Left ventricle myocardium inferior (tissue), 1 donor: ENCODE results near the gene ZNF77. TPM values are rescaled to one million over a fixed set of nuclear protein-coding genes. Genes with fewer than 3 reads are reported as not detected.

Experiments
- DNase-seq: peaks from one replicate; pipeline ENCODE4 v3.0.0-alpha.2; 2020
- H3K27ac ChIP-seq: fragments of 200-600 bp; replicated peaks from 2 replicates; pipeline ENCODE4 v1.8.0; 2021
- H3K27me3 ChIP-seq: fragments of 200-600 bp; 2 replicates; pipeline ENCODE4 v1.8.0; 2021; ENCODE audit warnings: low read depth
- H3K36me3 ChIP-seq: fragments of 200-600 bp; 2 replicates; pipeline ENCODE4 v1.8.0; 2021
- H3K4me1 ChIP-seq: fragments of 200-600 bp; 2 replicates; pipeline ENCODE4 v1.8.0; 2021
- H3K4me3 ChIP-seq: fragments of 200-600 bp; 2 replicates; pipeline ENCODE4 v1.8.0; 2021; ENCODE audit warnings: mild to moderate bottlenecking, moderate library complexity
- H3K9me3 ChIP-seq: fragments of 200-600 bp; replicated peaks from 2 replicates; pipeline ENCODE4 v1.8.0; 2021
- intact Hi-C: fragments of 100-400 bp; cut with micrococcal nuclease; formaldehyde crosslinking; loops from one replicate; pipeline ENCODE4 v1.11.0; 2022
- total RNA-seq: library from RNA; stranded (reverse); fragmentation: NEBNext Ultra II Directional; extraction: Animal tissue kit (Norgen Biotek cat#: 25700); gene quantifications from one replicate; pipeline ENCODE4 v1.2.1, GENCODE V29; 2021
- TF ChIP-seq, protein P1 (sequence below): fragments of 200-600 bp; IDR thresholded peaks from 2 replicates; pipeline ENCODE4 v1.8.0; 2021; ENCODE audit warnings: antibody characterized with exemption, mild to moderate bottlenecking, borderline replicate concordance
- donor health status: DM: no; HTN: yes; CAD: no; lungs with severe emphysema.

The ZNF77 gene
- total RNA-seq, 1 donor from 2014 or later: 1.6 TPM

DNA sequence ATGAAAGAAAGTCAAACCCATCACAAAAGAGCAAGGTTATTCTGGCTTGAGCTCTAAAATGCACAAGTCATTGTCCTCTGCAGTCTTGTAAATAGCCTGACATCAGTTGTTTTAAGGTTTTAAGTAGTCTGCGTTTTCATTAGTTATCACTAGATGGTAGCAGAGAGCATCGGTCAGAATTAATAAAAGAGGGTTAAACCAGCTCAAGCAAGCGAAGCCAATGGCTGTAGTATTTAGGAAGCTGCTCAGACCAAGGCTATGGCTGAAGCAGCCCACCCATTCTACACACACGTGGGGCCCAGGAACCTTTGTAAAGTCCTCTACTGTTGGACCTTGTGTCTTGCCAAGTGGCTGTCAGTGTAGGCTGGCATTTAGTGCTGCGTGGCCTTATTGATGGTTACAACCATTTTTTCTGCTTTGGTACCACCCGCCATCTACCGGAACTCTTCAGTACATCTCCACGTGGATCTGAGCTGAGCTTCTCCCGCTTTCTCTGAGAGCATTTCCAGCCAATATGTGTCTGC is 57.3 kb downstream of the ZNF77 start:
- intact Hi-C loops: no loop called here
- no peaks in the 10 kb centered on the region for H3K4me1 ChIP-seq
- H3K4me3 ChIP-seq: no peak overlapping the region
- H3K27me3 ChIP-seq: no peaks in the 10 kb centered on the region
- no peaks in the 10 kb centered on the region for H3K9me3 ChIP-seq
- H3K36me3 ChIP-seq: no peaks in the 10 kb centered on the region
- H3K27ac ChIP-seq: no peak overlapping the region
- DNase-seq: no peak
- TF ChIP-seq, protein P1, sequence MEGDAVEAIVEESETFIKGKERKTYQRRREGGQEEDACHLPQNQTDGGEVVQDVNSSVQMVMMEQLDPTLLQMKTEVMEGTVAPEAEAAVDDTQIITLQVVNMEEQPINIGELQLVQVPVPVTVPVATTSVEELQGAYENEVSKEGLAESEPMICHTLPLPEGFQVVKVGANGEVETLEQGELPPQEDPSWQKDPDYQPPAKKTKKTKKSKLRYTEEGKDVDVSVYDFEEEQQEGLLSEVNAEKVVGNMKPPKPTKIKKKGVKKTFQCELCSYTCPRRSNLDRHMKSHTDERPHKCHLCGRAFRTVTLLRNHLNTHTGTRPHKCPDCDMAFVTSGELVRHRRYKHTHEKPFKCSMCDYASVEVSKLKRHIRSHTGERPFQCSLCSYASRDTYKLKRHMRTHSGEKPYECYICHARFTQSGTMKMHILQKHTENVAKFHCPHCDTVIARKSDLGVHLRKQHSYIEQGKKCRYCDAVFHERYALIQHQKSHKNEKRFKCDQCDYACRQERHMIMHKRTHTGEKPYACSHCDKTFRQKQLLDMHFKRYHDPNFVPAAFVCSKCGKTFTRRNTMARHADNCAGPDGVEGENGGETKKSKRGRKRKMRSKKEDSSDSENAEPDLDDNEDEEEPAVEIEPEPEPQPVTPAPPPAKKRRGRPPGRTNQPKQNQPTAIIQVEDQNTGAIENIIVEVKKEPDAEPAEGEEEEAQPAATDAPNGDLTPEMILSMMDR: peak; percentile 78

DNA sequence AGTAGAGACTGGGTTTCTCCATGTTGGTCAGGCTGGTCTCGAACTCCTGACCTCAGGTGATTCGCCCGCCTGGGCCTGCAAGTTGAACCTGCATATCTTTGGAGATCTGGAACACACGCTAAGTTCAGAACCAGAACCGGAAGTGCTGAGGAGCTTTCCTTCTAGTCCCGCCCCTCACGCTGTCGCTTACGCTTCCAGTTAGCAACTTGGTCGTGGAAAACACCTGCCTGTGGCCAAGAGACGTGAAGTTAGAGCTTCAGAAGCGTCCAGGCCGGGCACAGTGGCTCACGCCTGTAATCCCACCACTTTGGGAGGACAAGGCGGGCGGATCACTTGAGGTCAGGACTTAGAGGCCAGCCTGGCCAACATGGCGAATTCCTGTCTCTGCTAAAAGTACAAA is 59.0 kb downstream of the ZNF77 start:
- H3K4me3 ChIP-seq: no peak overlapping the region
- no peaks in the 10 kb centered on the region for H3K9me3 ChIP-seq
- TF ChIP-seq, protein P1: no peak
- no peaks in the 10 kb centered on the region for H3K36me3 ChIP-seq
- H3K4me1 ChIP-seq: no peaks in the 10 kb centered on the region
- H3K27ac ChIP-seq: no peak overlapping the region
- no peaks in the 10 kb centered on the region for H3K27me3 ChIP-seq
- intact Hi-C loops: no loop called here
- DNase-seq: no peak

DNA sequence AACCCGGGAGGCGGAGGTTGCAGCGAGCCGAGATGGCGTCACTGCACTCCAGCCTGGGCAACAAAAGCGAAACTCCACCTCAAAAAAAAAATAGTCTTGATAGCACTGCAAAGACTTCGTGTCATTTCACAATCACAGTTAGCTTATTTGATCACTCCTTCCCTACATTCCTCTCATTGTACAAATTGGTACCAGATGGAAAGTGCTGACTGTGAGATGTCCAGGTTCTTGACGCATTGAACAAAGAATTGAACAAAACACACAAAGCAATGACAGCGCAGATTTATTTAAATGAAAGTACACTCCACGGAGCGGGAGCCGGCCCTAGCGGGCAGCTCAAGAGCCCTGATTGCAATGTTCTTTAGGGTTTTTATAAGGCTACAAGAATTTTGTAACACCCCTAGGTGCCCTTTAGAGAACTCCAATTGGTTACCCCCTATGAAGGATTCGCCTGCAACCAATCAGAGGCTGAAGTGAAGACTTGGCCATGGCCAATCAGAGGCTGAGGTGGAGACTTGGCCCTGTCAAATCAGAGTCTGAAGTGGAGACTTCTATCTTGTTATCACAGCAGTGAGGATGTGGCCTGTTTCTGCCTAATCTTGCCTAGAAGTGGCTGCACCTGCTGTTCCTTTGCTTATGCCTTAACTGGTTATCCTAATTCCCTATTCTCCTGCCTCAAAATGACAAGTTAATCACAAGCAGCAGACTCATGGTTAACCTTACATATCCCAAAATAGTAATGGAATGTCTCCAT is 60.9 kb downstream of the ZNF77 start:
- TF ChIP-seq, protein P1: no peak
- H3K4me1 ChIP-seq: no peaks in the 10 kb centered on the region
- no peaks in the 10 kb centered on the region for H3K27me3 ChIP-seq
- no peak overlapping the region for H3K4me3 ChIP-seq
- no peak overlapping the region for H3K27ac ChIP-seq
- intact Hi-C loops: no loop called here
- peaks cover 5% of the 10 kb centered on the region for H3K9me3 ChIP-seq
- no peaks in the 10 kb centered on the region for H3K36me3 ChIP-seq
- no peak for DNase-seq

Other genes with a start within 250 kb of the ZNF77 start
- gene GNG7, start 242.3 kb downstream of the ZNF77 start, total RNA-seq: 46.6 TPM
- gene DIRAS1, start 223.6 kb downstream of the ZNF77 start, total RNA-seq: 195 TPM
- gene SLC39A3, start 205.0 kb downstream of the ZNF77 start, total RNA-seq: 22.6 TPM
- 72.6 TPM for gene SGTA, start 161.7 kb downstream of the ZNF77 start, total RNA-seq
- 60.9 TPM for gene THOP1, start 159.5 kb downstream of the ZNF77 start, total RNA-seq
- gene ZNF554, start 125.1 kb downstream of the ZNF77 start, total RNA-seq: 4.2 TPM
- 8.9 TPM for gene ZNF555, start 103.5 kb downstream of the ZNF77 start, total RNA-seq
- not detected for gene ZNF556, start 77.6 kb downstream of the ZNF77 start, total RNA-seq
- gene ZNF57, start 44.0 kb downstream of the ZNF77 start, total RNA-seq: 3.2 TPM
- 1.3 TPM for gene TLE6, start 32.6 kb upstream of the ZNF77 start, total RNA-seq
- gene TLE2, start 84.3 kb upstream of the ZNF77 start, total RNA-seq: 53.2 TPM
- gene TLE5, start 117.5 kb upstream of the ZNF77 start, total RNA-seq: 799 TPM
- gene GNA11, start 149.4 kb upstream of the ZNF77 start, total RNA-seq: 58.1 TPM
- gene GNA15, start 191.1 kb upstream of the ZNF77 start, total RNA-seq: 1.2 TPM
- gene S1PR4, start 233.8 kb upstream of the ZNF77 start, total RNA-seq: 0.60 TPM
- 28.3 TPM for gene NCLN, start 241.0 kb upstream of the ZNF77 start, total RNA-seq